ENCODE results near the gene HNRNPLL.

Gene HNRNPLL

DNA sequence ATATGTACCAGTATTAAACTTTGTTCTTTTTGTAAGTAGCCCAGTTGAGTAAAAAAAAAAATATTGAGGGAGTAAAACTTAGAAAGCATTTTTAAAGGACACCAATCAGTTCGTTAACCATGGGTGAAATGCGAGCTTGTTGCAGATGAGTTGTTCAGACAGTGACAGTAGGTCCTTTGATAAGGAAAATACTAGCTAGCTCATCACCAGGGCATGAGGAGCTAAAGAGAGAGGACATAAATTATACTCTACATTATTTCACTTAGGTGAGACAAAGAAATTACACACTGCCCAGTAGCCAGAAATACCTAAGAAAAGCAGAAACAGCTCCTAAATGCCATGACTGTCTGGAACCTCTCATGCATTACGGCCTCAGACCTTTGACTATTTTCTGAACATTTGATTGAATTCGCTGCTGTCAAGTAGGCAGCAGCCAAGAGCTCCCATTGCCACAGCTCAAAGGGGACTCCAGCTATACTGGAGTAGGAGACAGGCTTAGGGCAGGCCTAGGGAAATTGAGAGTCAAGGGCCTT, 2.6 kb upstream of the HNRNPLL start:
- Histone ChIP-seq H3K36me3 (ENCODE audit: control insufficient read depth in 5 of 5, insufficient read depth in 5 of 5, low read length in 5 of 5) (no peaks in the 10 kb centered on the region), H3K9ac (ENCODE audit: low read length in 5 of 5) (no peak overlapping the region), H3K4me1 (ENCODE audit: control insufficient read depth in 5 of 5, insufficient read depth in 5 of 5, low read length in 5 of 5) (peaks cover 2 to 25% (median 20%) of the 10 kb centered on the region in 5 donors), H3K27me3 (ENCODE audit: control insufficient read depth in 5 of 5, insufficient read depth in 4 of 5, low read length in 5 of 5) (no peaks in the 10 kb centered on the region), H3K9me3 (ENCODE audit: control insufficient read depth in 5 of 5, low read length in 5 of 5) (no peaks in the 10 kb centered on the region), H3K27ac (ENCODE audit: low read depth, low read length) (no peak overlapping the region), H3K4me3 (ENCODE audit: low read depth in 1 of 5, low read length in 5 of 5) (no peak overlapping the region)

- H3K9ac ChIP-seq (ENCODE audit: low read length in 5 of 5), result peak overlapping the region; percentile 26 to 86 (median 64)
- no peaks in the 10 kb centered on the region for H3K9me3 ChIP-seq (ENCODE audit: control insufficient read depth in 5 of 5, low read length in 5 of 5)
- H3K4me3 ChIP-seq (ENCODE audit: low read depth in 1 of 5, low read length in 5 of 5), result peak overlapping the region; percentile 80 to 94 (median 88)
- no peaks in the 10 kb centered on the region for H3K27me3 ChIP-seq (ENCODE audit: control insufficient read depth in 5 of 5, insufficient read depth in 4 of 5, low read length in 5 of 5)
- H3K36me3 ChIP-seq (ENCODE audit: control insufficient read depth in 5 of 5, insufficient read depth in 5 of 5, low read length in 5 of 5), result no peaks in the 10 kb centered on the region
- peaks cover 2 to 40% (median 31%) of the 10 kb centered on the region in 5 donors for H3K4me1 ChIP-seq (ENCODE audit: control insufficient read depth in 5 of 5, insufficient read depth in 5 of 5, low read length in 5 of 5)
- peak overlapping the region; percentile 90 for H3K27ac ChIP-seq (ENCODE audit: low read depth, low read length)
Observed at GRCh38 chr2:38603402-38604290, 918 bp upstream of the HNRNPLL start.

DNA sequence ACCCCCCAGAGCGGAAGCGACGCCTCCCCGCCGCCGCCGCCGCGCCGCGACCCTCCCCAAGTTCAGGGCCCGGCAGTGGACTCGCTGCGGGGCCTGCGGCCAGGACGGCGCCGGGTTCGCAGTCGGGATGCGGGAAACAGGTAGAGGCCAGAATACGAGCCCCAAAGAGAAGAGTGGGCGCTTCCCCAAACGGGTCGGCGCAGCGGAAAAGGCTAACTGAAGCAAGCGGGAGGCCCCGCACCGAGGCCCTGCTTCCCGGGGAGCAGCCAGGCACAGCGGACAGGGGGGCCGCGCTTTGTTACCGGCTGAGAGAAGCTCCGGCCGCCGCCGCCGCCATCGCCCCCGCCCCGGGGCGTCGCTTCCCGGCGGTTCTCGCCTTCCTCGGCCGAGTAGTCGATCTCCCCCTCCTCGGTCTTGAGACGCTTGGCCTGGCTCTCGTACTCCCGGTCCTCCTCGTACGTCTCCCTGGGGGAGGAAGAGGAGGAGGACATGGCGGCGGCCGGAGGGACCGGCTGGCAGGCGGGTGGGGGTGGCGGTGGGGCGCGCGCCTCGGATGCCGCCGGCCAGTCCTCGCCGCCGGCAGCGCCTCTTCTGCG, 494 bp downstream of the HNRNPLL start:
- Histone ChIP-seq H3K4me1 (ENCODE audit: control insufficient read depth in 5 of 5, insufficient read depth in 5 of 5, low read length in 5 of 5) (peaks cover 2 to 45% (median 36%) of the 10 kb centered on the region in 5 donors), H3K27ac (ENCODE audit: low read depth, low read length) (peak overlapping the region; percentile 90), H3K27me3 (ENCODE audit: control insufficient read depth in 5 of 5, insufficient read depth in 4 of 5, low read length in 5 of 5) (no peaks in the 10 kb centered on the region), H3K9me3 (ENCODE audit: control insufficient read depth in 5 of 5, low read length in 5 of 5) (no peaks in the 10 kb centered on the region), H3K4me3 (ENCODE audit: low read depth in 1 of 5, low read length in 5 of 5) (peak overlapping the region; percentile 68 to 94 (median 88)), H3K9ac (ENCODE audit: low read length in 5 of 5) (peak overlapping the region in 4 of 5 donors; percentile 76 to 92 (median 86)), H3K36me3 (ENCODE audit: control insufficient read depth in 5 of 5, insufficient read depth in 5 of 5, low read length in 5 of 5) (no peaks in the 10 kb centered on the region)

DNA sequence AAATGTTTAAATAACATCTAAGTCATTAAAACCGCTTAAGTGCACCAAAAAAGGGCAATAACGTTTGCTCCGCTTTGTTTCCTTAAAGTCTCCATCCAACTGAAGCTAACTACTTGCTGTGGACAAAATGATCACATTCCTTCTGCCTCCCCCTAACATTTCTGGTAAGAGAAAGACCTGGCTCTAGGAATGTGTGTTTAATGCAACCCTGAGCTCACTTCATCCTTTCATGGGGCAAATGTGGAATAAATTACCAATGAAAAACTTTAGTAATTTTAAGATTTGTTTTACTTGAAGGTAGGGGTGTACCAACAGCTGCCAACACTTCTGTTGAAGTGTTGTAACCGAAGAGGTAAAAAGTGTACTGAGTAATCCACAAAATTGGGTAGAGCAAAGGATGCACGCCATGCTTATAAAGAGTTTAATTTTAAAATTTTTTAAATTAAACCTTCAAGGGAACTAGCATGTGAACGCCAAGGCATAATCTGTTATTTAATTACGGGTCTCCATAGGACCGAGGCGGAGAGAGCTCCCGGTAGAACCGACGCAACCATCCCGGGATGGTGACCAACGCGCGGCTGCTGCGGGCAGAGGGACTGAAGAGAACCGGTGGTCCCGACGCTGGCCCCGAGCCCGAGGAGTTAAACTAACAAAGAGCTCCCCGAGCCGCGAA, 1.1 kb downstream of the HNRNPLL start:
- Histone ChIP-seq H3K4me3 (ENCODE audit: low read depth in 1 of 5, low read length in 5 of 5) (peak overlapping the region; percentile 68 to 94 (median 88)), H3K4me1 (ENCODE audit: control insufficient read depth in 5 of 5, insufficient read depth in 5 of 5, low read length in 5 of 5) (peaks cover 2 to 45% (median 38%) of the 10 kb centered on the region in 5 donors), H3K27me3 (ENCODE audit: control insufficient read depth in 5 of 5, insufficient read depth in 4 of 5, low read length in 5 of 5) (no peaks in the 10 kb centered on the region), H3K9me3 (ENCODE audit: control insufficient read depth in 5 of 5, low read length in 5 of 5) (no peaks in the 10 kb centered on the region), H3K9ac (ENCODE audit: low read length in 5 of 5) (peak overlapping the region in 4 of 5 donors; percentile 76 to 92 (median 86)), H3K27ac (ENCODE audit: low read depth, low read length) (peak overlapping the region; percentile 90), H3K36me3 (ENCODE audit: control insufficient read depth in 5 of 5, insufficient read depth in 5 of 5, low read length in 5 of 5) (no peaks in the 10 kb centered on the region)

DNA sequence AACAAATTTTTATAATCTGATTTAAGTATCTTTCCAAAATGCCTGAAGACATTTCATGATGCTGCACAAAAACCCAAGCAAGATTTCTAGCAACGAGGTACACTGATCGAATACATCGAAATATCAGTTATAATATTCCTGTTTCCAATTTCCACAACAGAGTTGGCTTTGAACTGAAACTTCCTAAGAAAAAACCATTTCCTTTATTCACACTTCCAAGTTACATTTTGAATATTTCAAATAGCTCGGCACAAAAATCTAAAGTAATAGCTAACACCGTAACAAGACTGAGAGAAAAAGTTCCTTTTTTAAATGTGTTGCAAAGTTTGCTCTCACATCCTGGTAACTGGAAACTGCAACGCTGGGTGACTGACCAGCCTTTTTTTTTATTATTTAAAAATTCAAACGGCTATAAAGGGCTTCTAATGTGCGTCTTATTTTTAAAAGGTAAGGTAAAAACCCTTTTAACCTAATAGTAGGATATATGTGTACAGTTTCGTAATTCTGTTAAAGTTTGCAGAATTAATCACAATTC, 1.7 kb downstream of the HNRNPLL start:
- Histone ChIP-seq H3K4me3 (ENCODE audit: low read depth in 1 of 5, low read length in 5 of 5) (peak overlapping the region; percentile 68 to 94 (median 88)), H3K9ac (ENCODE audit: low read length in 5 of 5) (peak overlapping the region in 4 of 5 donors; percentile 76 to 92 (median 86))

DNA sequence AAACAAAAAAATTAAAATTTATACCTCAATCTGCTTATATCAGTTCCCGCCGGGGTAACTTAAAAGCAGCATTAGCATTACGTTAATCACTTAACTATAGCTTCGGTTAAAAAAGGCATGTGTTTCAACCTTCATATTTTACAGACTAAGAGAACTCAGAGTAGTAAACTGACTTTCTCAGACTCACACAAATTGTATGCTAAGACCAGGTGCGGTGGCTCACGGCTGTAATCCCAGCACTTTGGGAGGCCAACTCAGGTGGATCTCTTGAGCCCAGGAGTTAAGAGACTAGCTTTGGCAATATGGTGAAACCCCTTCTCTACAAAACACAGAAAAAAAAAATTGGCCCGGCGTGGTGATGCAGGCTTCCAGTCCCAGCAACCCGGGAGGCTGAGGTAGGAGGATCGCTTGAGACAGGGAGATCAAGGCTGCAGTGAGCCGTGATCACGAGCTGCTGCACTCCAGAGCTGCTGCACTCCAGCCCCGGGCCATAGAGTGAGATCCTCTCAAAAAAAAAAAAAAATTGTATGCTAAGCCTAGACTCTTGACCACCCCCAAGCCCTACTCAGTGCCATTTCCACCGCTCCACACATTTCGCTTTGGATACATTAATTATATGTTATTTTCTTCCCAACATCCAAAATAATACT, 2.4 kb downstream of the HNRNPLL start:
- no peak overlapping the region for H3K27ac ChIP-seq (ENCODE audit: low read depth, low read length)

More for the DNA sequence above, 1.7 kb downstream of the HNRNPLL start:
- Histone ChIP-seq H3K36me3 (ENCODE audit: control insufficient read depth in 5 of 5, insufficient read depth in 5 of 5, low read length in 5 of 5) (no peaks in the 10 kb centered on the region), H3K27ac (ENCODE audit: low read depth, low read length) (no peak overlapping the region), H3K27me3 (ENCODE audit: control insufficient read depth in 5 of 5, insufficient read depth in 4 of 5, low read length in 5 of 5) (no peaks in the 10 kb centered on the region), H3K9me3 (ENCODE audit: control insufficient read depth in 5 of 5, low read length in 5 of 5) (no peaks in the 10 kb centered on the region), H3K4me1 (ENCODE audit: control insufficient read depth in 5 of 5, insufficient read depth in 5 of 5, low read length in 5 of 5) (peaks cover 2 to 45% (median 39%) of the 10 kb centered on the region in 5 donors)

DNA sequence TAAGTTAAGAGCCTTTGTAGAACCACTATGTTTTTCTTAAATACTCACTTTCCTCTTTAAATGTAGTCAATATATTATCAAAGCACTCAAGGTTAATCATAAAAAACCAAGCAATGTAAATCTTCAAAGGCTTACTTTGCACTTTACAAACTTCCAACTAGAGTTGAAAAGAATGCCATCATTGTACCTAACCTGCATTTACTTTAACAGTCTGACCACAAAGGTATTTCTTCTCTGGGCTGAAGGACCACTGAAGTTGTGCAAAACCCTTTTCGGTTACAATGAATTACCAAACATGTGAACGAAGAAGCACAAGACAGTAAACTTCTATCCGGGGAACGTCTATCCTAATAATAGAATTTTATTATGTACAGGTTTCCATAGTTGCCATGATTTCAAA, 3.0 kb downstream of the HNRNPLL start:
- Histone ChIP-seq H3K9ac (ENCODE audit: low read length in 5 of 5) (peak overlapping the region in 1 of 5 donors; percentile 86), H3K4me1 (ENCODE audit: control insufficient read depth in 5 of 5, insufficient read depth in 5 of 5, low read length in 5 of 5) (peaks cover 2 to 48% (median 39%) of the 10 kb centered on the region in 5 donors), H3K36me3 (ENCODE audit: control insufficient read depth in 5 of 5, insufficient read depth in 5 of 5, low read length in 5 of 5) (no peaks in the 10 kb centered on the region), H3K9me3 (ENCODE audit: control insufficient read depth in 5 of 5, low read length in 5 of 5) (no peaks in the 10 kb centered on the region), H3K27ac (ENCODE audit: low read depth, low read length) (no peak overlapping the region), H3K27me3 (ENCODE audit: control insufficient read depth in 5 of 5, insufficient read depth in 4 of 5, low read length in 5 of 5) (no peaks in the 10 kb centered on the region), H3K4me3 (ENCODE audit: low read depth in 1 of 5, low read length in 5 of 5) (no peak overlapping the region)

More for the DNA sequence above, 2.4 kb downstream of the HNRNPLL start:
- Histone ChIP-seq H3K4me1 (ENCODE audit: control insufficient read depth in 5 of 5, insufficient read depth in 5 of 5, low read length in 5 of 5) (peaks cover 2 to 45% (median 39%) of the 10 kb centered on the region in 5 donors), H3K9ac (ENCODE audit: low read length in 5 of 5) (peak overlapping the region in 3 of 5 donors; percentile 85 to 92 (median 86)), H3K9me3 (ENCODE audit: control insufficient read depth in 5 of 5, low read length in 5 of 5) (no peaks in the 10 kb centered on the region), H3K27me3 (ENCODE audit: control insufficient read depth in 5 of 5, insufficient read depth in 4 of 5, low read length in 5 of 5) (no peaks in the 10 kb centered on the region), H3K36me3 (ENCODE audit: control insufficient read depth in 5 of 5, insufficient read depth in 5 of 5, low read length in 5 of 5) (no peaks in the 10 kb centered on the region), H3K4me3 (ENCODE audit: low read depth in 1 of 5, low read length in 5 of 5) (peak overlapping the region; percentile 48 to 94 (median 88))

- Histone ChIP-seq H3K9me3 (ENCODE audit: control insufficient read depth in 5 of 5, low read length in 5 of 5) (no peaks in the 10 kb centered on the region), H3K4me3 (ENCODE audit: low read depth in 1 of 5, low read length in 5 of 5) (no peak overlapping the region), H3K27ac (ENCODE audit: low read depth, low read length) (no peak overlapping the region)
Observed at GRCh38 chr2:38598991-38599295, 3.8 kb downstream of the HNRNPLL start.

GRCh38 chr2:38598200-38598990, 4.3 kb downstream of the HNRNPLL start:
- Histone ChIP-seq H3K27me3 (ENCODE audit: control insufficient read depth in 5 of 5, insufficient read depth in 4 of 5, low read length in 5 of 5) (no peaks in the 10 kb centered on the region), H3K36me3 (ENCODE audit: control insufficient read depth in 5 of 5, insufficient read depth in 5 of 5, low read length in 5 of 5) (no peaks in the 10 kb centered on the region), H3K4me1 (ENCODE audit: control insufficient read depth in 5 of 5, insufficient read depth in 5 of 5, low read length in 5 of 5) (peaks cover 0 to 45% (median 36%) of the 10 kb centered on the region in 5 donors), H3K27ac (ENCODE audit: low read depth, low read length) (peak overlapping the region; percentile 31), H3K9ac (ENCODE audit: low read length in 5 of 5) (peak overlapping the region in 1 of 5 donors; percentile 16), H3K9me3 (ENCODE audit: control insufficient read depth in 5 of 5, low read length in 5 of 5) (no peaks in the 10 kb centered on the region), H3K4me3 (ENCODE audit: low read depth in 1 of 5, low read length in 5 of 5) (no peak overlapping the region)

More at GRCh38 chr2:38598991-38599295, 3.8 kb downstream of the HNRNPLL start:
- H3K9ac ChIP-seq (ENCODE audit: low read length in 5 of 5), result peak overlapping the region in 2 of 5 donors; percentile 16 to 23
- H3K36me3 ChIP-seq (ENCODE audit: control insufficient read depth in 5 of 5, insufficient read depth in 5 of 5, low read length in 5 of 5), result no peaks in the 10 kb centered on the region
- H3K27me3 ChIP-seq (ENCODE audit: control insufficient read depth in 5 of 5, insufficient read depth in 4 of 5, low read length in 5 of 5), result no peaks in the 10 kb centered on the region
- H3K4me1 ChIP-seq (ENCODE audit: control insufficient read depth in 5 of 5, insufficient read depth in 5 of 5, low read length in 5 of 5), result peaks cover 2 to 50% (median 39%) of the 10 kb centered on the region in 5 donors
